Progenitor cell of endocrine pancreas (in vitro differentiated cells): ENCODE measurements around the gene TPRG1L. TPM values are rescaled to one million over a fixed set of nuclear protein-coding genes. Genes with fewer than 3 reads are reported as not detected.
"Not testable (repeated sequence)": the region's sequence is repeated elsewhere in the genome, so short reads cannot be mapped to it uniquely, and the experiment has no call there.

Experiments used
- DNase-seq: peaks from one replicate; pipeline ENCODE4 v3.0.0; 2021; ENCODE audit warnings: low spot score; ENCODE audit not compliant: unreplicated experiment
- H3K27ac Mint-ChIP-seq: 2 replicates; pipeline ENCODE4 v1.8.0; 2021; ENCODE audit warnings: mild to moderate bottlenecking, moderate library complexity, mixed read lengths
- H3K27me3 Mint-ChIP-seq: 2 replicates; pipeline ENCODE4 v1.8.0; 2021; ENCODE audit warnings: mixed read lengths
- H3K36me3 Mint-ChIP-seq: 2 replicates; pipeline ENCODE4 v1.8.0; 2022; ENCODE audit warnings: mixed read lengths; ENCODE audit not compliant: insufficient read depth
- H3K4me1 Mint-ChIP-seq: 2 replicates; pipeline ENCODE4 v1.8.0; 2021; ENCODE audit warnings: low read depth, mixed read lengths
- H3K4me3 Mint-ChIP-seq: 2 replicates; pipeline ENCODE4 v1.8.0; 2021; ENCODE audit warnings: low read depth, mild to moderate bottlenecking, moderate library complexity, mixed read lengths
- H3K9me3 Mint-ChIP-seq: 2 replicates; pipeline ENCODE4 v1.8.0; 2021; ENCODE audit warnings: low read depth, mixed read lengths
- long read RNA-seq: library from polyadenylated mRNA; unstranded; transcript quantifications from one replicate; pipeline ENCODE4 v2.0.0, GENCODE V29; 2020
- total RNA-seq: library from RNA; stranded (reverse); gene quantifications from 2 replicates; pipeline ENCODE4 v1.2.1, GENCODE V29; 2021
- TF ChIP-seq, protein P1 (sequence below): fragments of 200-600 bp; sonication (generic); IDR thresholded peaks from one replicate; pipeline ENCODE4 v1.5.0; 2021; ENCODE audit warnings: antibody characterized with exemption, mild to moderate bottlenecking; ENCODE audit not compliant: unreplicated experiment

Gene TPRG1L
- total RNA-seq, result 30.7 and 31.4 TPM in 2 replicates
- long read RNA-seq, partial matches to known transcripts, result 3 of 12 reads
- long read RNA-seq, other reads (novel, unspliced or antisense), result 6 of 12 reads

GRCh38 chr1:3624200-3625136 is at the start of gene TPRG1L:
TSS of gene TPRG1L (plus strand) at chr1:3625015. CDS start at chr1:3625073, 58 bp downstream.
- Mint-ChIP-seq H3K9me3 (no peaks in the 10 kb centered on the region), H3K4me1 (peaks cover 13% of the 10 kb centered on the region), H3K36me3 (peaks cover 2% of the 10 kb centered on the region), H3K4me3 (peak within 1 kb of the TSS; percentile 89), H3K27me3 (peaks cover 17% of the 10 kb centered on the region), H3K27ac (peak within 1 kb of the TSS; percentile 92)
- DNase-seq, result peak; percentile 99
- TF ChIP-seq, protein P1, sequence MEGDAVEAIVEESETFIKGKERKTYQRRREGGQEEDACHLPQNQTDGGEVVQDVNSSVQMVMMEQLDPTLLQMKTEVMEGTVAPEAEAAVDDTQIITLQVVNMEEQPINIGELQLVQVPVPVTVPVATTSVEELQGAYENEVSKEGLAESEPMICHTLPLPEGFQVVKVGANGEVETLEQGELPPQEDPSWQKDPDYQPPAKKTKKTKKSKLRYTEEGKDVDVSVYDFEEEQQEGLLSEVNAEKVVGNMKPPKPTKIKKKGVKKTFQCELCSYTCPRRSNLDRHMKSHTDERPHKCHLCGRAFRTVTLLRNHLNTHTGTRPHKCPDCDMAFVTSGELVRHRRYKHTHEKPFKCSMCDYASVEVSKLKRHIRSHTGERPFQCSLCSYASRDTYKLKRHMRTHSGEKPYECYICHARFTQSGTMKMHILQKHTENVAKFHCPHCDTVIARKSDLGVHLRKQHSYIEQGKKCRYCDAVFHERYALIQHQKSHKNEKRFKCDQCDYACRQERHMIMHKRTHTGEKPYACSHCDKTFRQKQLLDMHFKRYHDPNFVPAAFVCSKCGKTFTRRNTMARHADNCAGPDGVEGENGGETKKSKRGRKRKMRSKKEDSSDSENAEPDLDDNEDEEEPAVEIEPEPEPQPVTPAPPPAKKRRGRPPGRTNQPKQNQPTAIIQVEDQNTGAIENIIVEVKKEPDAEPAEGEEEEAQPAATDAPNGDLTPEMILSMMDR, result no peak

DNA sequence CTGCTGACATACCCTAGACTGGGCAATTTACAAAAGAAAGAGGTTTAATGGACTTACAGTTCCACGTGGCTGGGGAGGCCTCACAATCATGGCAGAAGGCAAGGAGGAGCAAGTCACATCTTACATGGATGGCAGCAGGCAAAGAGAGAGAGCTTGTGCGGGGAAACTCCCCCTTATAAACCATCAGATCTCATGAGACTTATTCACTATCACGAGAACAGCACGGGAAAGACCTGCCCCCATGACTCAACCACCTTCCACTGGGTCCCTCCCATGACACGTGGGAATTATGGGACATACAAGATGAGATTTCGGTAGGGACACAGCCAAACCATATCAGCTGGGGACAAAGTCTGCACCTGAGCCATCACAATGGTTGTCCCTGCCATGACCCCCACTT is 49.3 kb upstream of the TPRG1L start:
- not testable (repeated sequence) for DNase-seq, H3K27ac Mint-ChIP-seq, H3K4me3 Mint-ChIP-seq, H3K36me3 Mint-ChIP-seq, H3K4me1 Mint-ChIP-seq, H3K9me3 Mint-ChIP-seq, H3K27me3 Mint-ChIP-seq

GRCh38 chr1:3575993-3576392 is 48.8 kb upstream of the TPRG1L start:
- TF ChIP-seq, protein P1, result no peak
- H3K27me3 Mint-ChIP-seq, result no peaks in the 10 kb centered on the region
- no peak overlapping the region for H3K27ac Mint-ChIP-seq
- no peak for DNase-seq
- H3K4me1 Mint-ChIP-seq, result no peaks in the 10 kb centered on the region
- H3K36me3 Mint-ChIP-seq, result peaks cover 4% of the 10 kb centered on the region
- no peaks in the 10 kb centered on the region for H3K9me3 Mint-ChIP-seq
- no peak overlapping the region for H3K4me3 Mint-ChIP-seq

GRCh38 chr1:3577300-3577699 is 47.5 kb upstream of the TPRG1L start:
- no peaks in the 10 kb centered on the region for H3K9me3 Mint-ChIP-seq
- TF ChIP-seq, protein P1, result no peak
- no peaks in the 10 kb centered on the region for H3K4me1 Mint-ChIP-seq
- peaks cover 4% of the 10 kb centered on the region for H3K36me3 Mint-ChIP-seq
- DNase-seq, result no peak
- no peak overlapping the region for H3K27ac Mint-ChIP-seq
- no peaks in the 10 kb centered on the region for H3K27me3 Mint-ChIP-seq
- H3K4me3 Mint-ChIP-seq, result no peak overlapping the region

DNA sequence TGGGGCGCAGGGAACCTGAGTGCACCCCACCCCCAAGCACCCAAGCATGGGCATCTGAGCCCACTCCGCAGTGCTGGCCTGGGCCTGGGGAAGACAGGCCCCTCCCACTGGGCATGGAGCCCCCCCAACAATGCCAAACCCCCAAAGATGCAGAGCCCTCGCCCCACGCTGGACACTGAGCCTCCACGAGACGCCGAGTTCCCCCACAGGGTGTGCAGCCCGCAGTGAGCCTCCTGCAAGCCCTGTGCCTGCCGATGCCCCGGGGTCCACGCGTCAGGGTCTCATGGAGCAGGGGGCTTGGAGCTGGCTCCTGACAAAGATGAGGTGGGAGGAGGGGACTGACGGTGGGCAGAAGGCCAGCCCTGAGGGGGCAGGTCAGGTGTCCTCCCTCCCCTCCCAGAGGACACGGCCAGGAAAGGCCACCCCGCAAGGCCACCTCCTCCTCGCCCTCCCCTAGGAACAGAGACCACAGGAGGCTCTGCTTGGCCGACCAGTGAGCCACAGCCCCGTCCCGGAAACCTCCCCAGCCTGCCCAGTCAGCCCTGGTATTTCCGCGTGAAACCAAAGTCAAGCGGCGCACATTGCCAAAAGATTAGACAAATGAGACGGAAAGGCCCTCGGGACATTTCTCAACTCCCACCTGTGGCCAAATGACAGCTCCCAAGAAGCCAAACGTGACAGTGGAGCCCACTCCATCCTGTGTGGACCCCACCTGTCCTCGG is 46.9 kb upstream of the TPRG1L start:
- Mint-ChIP-seq H3K4me1 (no peaks in the 10 kb centered on the region), H3K27me3 (no peaks in the 10 kb centered on the region), H3K27ac (no peak overlapping the region), H3K36me3 (peaks cover 4% of the 10 kb centered on the region), H3K9me3 (no peaks in the 10 kb centered on the region), H3K4me3 (no peak overlapping the region)
- DNase-seq, result no peak
- TF ChIP-seq, protein P1, result no peak
